ENCODE results near the gene KCNIP3. TPM values are rescaled to one million over a fixed set of nuclear protein-coding genes. Genes with fewer than 3 reads are reported as not detected.

Gene KCNIP3
- total and polyA plus RNA-seq, 9 of the 15 experiments (the other 6 are each of a cell fraction or from before 2014, with no cell fraction given), result 0.04 TPM; not detected in 8

GRCh38 chr2:95345563-95346230 is 48.5 kb downstream of the KCNIP3 start (continued):
- TF ChIP-seq PKNOX1 (IDR thresholded peaks at IDR 0.05), result no peak
- no peak for TF ChIP-seq RREB1 (CRISPR knock-in tag; IDR thresholded peaks at IDR 0.05)
- TF ChIP-seq ATF2 (CRISPR knock-in tag; IDR thresholded peaks at IDR 0.05), result no peak
- no peak for TF ChIP-seq ZKSCAN8 (CRISPR knock-in tag; IDR thresholded peaks at IDR 0.05)
- no peak for TF ChIP-seq MBD2 (IDR thresholded peaks at IDR 0.05; ENCODE audit: borderline replicate concordance, low read depth)
- 0 out of 4 replicates have a peak, but pooled peaks of 1 of the 2 experiments have one; percentile 22 for TF ChIP-seq RCOR1 (IDR thresholded peaks at IDR 0.05; ENCODE audit: borderline replicate concordance in 1 of 2, low read depth in 2 of 2, low read length in 2 of 2)
- TF ChIP-seq HDAC1 (IDR thresholded peaks at IDR 0.05), result 0 out of 4 replicates have a peak, but pooled peaks of 1 of the 2 experiments have one; percentile 29
- no peak for TF ChIP-seq ZNF134 (CRISPR knock-in tag; conservative IDR thresholded peaks at IDR 0.05)
- TF ChIP-seq ZNF121 (CRISPR knock-in tag; conservative IDR thresholded peaks at IDR 0.05), result no peak
- TF ChIP-seq E2F6 (IDR thresholded peaks at IDR 0.05; ENCODE audit: borderline replicate concordance in 1 of 2, extremely low read depth in 1 of 2, insufficient read depth in 1 of 2, insufficient read length in 1 of 2, low read depth in 1 of 2, low read length in 1 of 2, poor library complexity in 1 of 2, severe bottlenecking in 1 of 2), result peak; percentile 56 to 81
- no peak for TF ChIP-seq CHD4 (IDR thresholded peaks at IDR 0.05; ENCODE audit: insufficient read depth, insufficient replicate concordance, low read depth, low read length, poor library complexity, severe bottlenecking)
- peak; percentile 44; the same call in 1 of the 2 replicates for TF ChIP-seq SMC3 (conservative IDR thresholded peaks at IDR 0.05; ENCODE audit: insufficient read depth, low read depth, low read length)
- TF ChIP-seq MAX (CRISPR knock-in tag; IDR thresholded peaks at IDR 0.05), result peak; percentile 52; the same call in 1 of the 2 replicates
- TF ChIP-seq MTA3 (IDR thresholded peaks at IDR 0.05; ENCODE audit: borderline replicate concordance), result no peak
- no peak for TF ChIP-seq E2F5 (CRISPR knock-in tag; IDR thresholded peaks at IDR 0.05)

Data from K562 (cell line).